ENCODE measurements around the gene ZBTB7C.

Gene ZBTB7C

DNA sequence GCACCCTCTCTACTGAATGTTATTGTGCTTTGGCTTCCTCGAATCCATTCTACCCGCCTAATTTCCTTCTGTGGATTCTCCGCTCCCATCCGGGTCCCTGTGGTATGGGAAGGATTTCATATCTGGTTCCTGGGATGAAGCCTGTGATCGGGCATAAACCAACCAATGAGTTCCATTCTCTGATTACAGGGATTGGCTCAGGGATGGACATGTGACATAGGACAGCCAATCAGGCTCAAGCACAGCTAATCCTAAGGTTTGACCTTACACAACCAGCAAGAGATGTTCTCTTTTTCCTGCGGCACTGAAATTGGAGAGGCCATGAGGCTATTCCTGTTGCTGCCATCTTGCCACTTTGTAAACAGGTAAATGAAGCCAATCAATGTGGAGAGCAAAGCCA is 310.6 kb downstream of the ZBTB7C start:
- DNase-seq = no peak

DNA sequence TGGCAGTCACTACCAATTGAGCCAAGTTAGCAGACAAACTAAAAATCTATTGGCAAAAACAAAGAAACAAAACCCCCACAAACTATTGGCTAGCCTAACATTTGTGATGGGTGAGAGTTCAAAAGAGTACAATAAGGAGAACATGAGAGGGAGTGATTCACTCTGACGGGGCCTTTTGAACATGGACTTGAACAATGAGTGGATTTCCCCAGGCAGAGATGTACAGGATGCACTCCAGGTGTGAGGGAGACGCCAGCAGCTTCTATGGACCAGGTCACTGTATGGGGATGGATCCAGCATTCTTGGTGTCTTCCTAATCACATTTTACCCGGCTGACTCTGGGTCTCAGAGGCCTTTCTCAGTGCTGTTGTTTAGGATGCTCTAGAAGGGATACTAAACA is 311.2 kb downstream of the ZBTB7C start:
- no peak for DNase-seq

DNA sequence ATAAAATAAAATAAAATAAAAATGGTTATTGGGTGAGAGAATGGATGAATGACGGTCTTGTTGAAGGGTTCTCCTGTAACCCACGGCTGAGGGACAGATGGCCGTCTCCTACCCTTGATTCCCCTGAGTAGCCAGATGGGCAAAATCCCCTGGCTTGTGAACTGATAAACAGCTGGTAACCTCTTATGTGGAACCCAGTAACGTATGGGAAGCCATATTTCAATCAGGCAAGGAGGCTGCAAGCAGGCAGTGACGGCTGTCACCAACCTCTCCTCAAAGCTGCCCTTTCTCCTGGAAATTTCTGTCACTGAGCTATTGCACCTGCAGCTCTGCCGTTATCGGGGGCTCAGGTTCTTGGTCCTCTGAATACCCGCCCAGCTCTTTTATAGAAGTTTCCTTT is 313.5 kb downstream of the ZBTB7C start:
- no peak for DNase-seq

DNA sequence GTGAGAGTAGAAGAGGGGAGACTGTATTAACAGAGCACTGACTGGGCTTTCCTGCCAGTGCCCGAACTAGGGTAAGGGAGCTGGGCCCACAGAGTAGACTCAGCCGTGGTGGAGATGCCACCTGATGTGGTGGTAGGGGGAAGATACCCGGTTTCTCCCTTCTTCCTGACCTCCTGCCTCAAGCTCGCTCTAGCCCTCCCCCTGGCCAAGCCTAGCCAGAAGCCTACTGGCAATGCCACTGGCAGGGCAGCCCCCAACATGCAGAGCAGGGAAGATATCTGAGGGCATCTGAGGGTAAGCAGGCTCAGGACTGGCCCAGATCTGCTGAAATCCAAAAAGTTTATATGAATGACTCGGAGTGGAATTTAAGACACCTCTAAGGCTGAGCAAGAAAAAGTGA is 316.1 kb downstream of the ZBTB7C start:
- DNase-seq = no peak

DNA sequence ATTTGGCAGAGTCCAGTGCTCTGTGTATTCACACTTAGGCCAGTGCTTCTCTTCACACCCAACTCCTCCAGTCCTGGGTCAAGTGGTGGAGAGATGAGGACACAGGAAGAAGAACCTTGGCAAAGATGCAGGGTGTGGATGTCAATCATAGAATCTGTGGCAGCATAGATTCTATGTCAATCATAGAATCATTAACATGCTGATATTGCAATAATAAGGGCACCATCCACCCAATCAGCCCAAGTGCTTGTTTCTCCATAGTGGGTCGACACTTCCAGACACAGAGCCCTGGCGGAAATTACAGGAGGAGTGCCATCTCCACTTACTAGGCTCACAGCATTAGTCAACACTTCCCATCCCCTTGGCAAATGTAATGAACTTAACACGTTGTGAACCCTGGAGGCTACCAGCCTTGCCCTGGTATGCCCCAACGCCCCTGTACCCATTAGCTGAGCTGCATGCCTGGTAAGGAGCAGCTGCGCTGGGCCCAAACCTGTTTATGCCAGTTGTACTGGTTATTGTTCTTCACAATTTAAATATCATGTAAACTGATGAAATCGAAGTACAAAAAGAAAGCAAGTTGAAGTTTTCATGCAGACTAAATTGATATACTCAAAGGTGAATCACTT is 317.2 kb downstream of the ZBTB7C start:
- DNase-seq = no peak

DNA sequence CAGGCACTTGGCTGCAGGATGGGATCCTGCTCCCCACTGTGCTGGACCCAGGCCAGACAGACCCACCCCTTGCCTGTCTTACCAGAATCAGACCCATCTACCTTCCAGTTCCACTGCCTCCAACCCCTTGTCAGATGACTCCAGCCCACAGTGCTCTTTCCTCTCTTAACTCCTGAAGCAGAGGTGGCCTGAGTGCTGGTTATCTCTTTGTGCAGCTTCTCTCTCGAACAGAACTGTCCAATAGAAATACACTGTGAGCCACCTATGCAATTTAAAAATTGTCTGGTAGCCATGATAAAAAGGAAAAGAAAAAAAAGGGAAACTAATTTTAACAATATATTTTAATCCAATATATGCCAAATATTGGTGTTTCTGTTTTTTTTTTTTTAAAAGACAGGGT is 318.5 kb downstream of the ZBTB7C start:
- no peak for DNase-seq

DNA sequence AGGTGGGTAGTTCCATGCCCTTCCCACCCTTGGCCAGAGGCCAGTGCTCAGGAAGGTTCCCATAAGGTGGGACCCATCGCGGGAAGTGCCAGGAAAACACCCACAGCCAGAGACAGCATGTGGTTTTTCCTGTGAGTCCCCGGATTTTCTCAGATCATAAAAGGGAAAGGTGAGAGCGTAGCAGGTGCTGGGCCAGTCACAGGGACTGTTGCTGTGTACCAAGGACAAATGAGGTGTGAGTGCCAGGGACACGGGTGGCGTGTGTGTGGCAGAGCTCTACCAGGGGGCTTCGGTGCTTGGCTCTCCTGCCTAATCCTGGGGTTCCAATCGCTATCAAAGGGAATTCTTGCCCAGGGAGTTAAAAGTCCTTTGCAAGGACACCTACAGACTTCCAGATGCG is 319.2 kb downstream of the ZBTB7C start:
- no peak for DNase-seq

DNA sequence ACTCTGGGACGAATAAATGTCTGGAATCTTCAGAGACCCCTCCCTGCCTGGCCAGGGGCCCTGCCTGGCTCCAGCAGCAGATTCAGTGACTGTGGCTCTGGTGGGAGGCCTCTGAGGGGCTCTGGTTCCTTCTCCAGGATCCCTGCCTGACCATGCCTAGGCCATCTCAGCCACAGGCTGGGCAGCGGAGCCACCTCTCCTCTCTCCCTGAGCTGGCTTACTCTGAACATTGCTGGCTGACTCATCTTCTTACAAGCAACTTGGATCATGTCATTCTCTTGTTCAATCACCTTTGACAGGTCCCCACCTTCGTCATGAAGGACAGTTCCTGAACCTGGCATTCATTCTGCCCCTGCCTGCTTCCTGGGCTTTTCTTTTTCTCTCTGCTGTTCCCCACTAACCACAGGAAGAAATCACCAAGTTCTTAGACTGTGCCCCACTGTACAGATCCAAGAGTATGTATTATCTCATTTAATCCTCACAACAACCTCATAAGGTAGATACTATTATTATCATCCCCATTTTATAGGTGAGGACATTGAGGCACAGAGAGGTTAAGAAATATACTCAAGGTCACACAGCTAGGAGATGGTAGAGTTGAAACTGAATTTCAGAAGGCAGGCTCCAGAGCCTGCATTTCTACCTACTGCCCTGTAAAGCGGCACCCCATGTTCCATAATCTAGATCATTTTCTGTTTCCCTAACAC is 323.2 kb downstream of the ZBTB7C start:
- no peak for DNase-seq

DNA sequence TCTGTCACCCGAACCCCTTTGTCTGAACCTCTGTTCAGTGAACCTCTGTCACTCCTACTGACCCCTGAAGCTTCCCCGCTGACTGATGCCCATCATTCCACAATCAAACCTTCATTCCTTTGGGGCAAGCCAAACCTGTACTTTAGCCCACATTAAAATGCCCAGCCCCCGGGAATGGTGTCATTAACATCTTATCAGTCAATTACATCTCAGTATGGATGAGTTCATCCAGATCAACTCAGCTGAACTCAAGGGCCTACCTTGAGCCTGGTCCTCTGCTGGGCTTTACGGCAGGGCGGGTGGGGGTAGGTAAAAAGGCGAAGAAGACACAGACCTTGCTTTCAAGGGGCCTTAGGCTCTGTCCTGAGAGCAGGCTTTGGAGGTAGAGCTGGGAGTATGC is 324.3 kb downstream of the ZBTB7C start:
- DNase-seq = no peak

DNA sequence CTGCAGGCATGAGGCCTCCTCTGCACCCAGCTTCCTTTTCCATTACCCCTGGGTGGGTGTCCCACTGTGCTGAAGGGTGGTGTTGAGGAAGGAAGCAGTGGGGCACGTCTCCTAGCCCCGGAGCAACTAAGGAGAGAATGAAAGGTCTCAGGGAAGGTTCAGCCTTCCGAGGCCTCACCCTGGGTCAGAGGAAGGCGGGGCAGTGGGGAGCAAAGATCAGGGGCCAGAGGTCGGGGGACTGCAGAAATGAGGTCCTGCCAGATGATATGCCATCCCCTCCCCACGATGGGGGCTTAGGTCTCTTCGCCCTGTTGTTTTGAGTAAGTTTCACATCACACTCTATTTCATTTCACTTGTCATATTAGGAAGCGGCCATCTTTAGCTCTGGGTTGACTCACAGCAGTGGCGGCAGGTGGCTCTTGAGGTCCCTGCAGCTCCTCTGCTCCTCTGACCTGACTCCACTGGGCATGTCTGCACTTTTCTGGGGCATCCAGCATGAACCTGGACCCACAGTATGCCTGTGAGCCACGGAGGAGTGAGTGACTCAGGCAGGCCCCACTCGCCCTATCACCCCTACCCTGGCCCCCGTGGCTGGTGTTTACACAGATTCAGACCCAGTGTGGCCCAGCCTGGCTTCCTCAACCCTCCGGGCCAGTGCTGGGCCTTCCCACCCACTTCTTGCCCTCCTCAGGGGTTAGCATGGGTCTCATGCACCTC is 325.0 kb downstream of the ZBTB7C start:
- DNase-seq = no peak

DNA sequence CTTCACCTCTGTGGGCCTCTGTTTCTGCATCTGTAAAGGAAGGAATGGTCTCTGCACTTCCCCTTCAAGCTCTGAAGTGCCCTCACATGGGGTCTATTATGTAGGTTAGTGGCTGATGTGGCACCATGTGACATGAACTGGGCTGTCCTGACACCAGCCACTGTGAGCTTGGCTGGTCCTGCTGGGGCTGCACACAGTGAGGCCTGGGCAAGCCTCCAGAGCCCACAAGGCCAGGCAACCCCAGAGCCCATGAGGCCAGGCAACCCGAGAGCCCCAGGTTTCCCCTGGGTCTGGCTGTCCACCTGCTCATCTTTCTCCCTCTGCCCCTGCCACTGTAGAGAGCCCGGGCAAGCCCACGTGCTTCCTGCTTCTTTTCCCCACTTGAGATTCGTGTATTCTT is 328.6 kb downstream of the ZBTB7C start:
- peak in 7 of 51 donors; percentile 8 to 35 (median 20) for DNase-seq

DNA sequence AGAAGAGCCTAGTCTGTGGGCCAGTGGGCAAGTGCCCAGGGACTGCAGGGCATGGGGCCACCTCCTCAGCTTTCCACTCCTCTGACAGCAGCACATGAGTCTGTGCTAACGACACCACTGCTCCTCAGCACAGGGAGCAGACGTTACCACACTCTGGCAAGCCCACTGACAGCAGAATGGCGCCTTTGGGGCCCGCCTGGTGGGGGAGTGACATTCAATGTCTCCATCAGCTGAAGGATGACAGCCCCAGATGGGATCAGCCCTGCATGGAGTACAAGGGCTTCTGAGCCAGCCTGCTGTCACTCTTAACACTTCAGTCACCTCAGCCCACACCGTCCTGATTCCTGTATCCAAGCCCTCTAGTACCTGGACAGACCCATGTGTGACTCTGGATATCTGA is 329.3 kb downstream of the ZBTB7C start:
- no peak for DNase-seq

DNA sequence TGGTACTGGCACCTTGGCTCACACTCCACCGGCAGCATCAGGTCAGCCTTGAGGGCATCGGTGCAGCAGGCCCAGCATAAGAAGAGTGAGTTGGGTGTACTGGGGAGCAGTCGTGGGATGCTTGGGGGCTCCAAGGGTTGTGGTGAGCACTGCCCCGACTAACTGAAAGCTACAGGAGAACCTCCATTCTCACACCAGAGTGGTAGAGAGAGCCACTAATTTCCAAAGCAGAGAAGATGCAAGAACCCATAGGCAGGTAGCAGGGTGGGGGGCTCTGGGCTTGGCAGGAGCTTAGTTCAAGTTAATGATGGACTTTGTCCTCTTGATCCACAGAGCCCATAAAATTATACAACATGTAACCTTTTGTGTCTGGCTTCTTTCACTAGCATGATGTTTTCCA is 330.7 kb downstream of the ZBTB7C start:
- DNase-seq = no peak

DNA sequence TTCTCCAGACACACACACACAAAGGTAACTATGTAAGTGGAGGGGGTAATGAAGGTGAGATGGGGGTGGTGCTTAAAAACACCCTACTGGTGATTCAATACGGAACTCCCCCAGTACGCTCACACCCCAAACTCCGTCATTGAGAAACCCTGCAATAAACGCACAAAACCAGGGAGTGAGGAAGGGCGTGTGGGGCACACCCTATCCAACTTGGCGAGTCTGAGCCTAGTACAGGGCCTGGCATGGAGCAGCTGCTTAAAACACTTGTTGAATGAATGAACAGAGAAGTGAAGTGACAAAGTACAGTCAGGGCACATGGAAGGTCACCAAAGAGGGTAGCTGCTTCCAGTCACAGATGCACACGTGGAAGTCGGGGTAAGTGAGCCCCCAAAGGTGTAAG is 331.9 kb downstream of the ZBTB7C start:
- no peak for DNase-seq

DNA sequence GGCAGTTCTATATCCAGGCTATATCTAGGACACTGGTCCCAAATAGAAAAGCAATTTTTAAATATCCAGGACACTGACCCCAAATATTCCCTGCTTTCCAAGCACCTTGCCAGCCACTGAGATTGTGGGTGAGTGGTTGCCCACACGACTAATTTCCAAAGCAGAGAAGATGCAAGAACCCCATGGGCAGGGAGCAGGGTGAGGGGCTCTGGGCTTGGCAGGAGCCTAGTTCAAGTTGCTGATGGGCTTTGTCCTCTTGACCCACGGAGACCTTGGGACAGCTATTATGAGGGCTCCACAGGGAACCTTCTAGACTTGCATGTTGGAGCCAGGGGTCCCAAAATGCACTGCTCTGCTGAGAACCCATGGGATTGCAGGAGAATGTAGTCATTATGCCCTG is 332.7 kb downstream of the ZBTB7C start:
- no peak for DNase-seq

DNA sequence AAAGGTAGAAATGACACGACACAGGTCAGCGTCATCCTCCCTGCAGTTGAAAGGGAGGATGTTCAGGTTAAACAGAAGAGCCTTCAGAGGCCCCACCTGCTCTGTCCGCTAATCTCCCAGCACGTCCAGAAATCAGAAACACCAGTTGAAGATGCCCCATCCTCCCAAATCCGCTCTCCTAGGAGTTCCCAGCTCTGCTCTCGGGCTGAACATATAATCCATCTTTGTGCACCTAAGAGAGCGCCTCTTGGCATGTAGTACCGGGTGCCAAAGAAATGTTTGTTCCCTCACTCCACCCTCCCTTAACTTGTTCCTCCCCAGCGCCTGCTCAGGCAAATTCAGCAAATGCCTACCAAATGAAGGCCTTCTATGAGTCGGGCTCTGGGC is 333.5 kb downstream of the ZBTB7C start:
- DNase-seq = no peak

DNA sequence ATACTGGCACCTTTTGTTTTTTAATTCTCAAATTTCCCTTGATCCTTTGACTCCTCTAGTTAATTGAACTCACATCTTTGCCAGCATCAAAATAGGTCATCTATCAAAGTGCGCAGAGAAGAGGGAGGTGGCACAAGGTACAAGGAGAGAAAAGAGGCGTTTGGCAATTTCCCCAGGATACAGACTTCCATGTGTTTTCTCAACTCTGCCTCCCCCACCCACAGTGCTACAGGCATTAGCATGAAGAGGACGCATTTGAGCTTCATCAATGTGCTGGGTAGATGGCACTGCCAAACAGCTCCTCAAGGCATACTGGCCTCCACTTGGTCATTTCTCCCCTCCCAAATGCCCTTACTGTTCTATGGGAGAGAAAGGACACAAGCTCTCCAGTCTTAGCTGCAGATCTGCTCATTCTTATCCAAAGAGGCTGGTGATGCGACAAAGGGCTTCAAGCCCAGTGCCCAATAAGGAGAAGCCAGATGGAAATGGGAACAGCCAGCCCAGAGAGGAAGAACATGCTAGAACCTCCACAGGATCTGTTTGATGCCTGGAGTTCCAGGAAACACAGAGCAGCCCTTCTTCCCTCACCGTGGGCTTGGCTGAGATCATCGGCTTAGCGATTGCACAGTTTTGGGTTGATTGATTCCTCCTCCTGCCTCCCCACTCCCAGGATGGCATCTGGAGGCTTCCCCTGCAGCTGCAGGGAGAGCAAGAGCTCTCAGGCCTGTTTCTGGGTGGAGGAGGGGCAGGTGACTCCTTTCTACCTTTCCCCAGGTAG is 334.1 kb downstream of the ZBTB7C start:
- DNase-seq = peak in 1 of 51 donors; percentile 6

DNA sequence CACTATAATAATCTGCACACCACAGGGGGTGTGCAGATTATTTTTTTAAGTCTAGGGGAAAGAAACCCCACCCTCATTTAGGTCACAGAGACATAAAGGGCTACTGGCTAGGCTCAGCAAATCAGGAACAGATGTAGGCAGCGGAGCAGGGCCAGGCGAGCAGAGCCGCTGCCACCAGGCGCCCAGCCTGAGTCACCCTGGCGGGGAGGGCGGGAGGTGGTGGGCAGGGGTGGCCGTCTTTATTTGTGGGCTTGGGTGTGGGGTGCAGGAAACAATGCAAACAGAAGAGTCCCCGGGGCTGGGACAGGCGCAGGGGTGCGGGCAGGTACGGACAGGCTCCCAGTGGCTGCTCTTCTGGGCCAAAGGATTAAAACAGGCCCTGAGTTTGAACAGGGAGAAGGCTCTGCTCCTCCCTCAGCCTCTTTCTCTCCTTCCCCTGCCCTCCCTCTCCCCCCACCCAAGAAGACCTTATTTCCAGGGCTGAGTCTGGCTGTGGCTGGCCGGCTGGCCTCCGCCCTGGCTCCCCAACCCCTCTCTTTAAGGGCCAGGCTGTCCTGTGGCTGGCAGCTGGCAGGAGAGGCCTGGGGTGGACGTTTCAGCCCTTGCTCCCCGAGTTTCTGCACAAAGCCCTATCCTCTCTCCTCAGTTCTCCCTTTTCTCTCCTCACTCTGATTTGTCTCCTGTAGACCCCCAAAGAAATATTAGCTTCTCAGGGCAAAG is 335.8 kb downstream of the ZBTB7C start:
- no peak for DNase-seq

DNA sequence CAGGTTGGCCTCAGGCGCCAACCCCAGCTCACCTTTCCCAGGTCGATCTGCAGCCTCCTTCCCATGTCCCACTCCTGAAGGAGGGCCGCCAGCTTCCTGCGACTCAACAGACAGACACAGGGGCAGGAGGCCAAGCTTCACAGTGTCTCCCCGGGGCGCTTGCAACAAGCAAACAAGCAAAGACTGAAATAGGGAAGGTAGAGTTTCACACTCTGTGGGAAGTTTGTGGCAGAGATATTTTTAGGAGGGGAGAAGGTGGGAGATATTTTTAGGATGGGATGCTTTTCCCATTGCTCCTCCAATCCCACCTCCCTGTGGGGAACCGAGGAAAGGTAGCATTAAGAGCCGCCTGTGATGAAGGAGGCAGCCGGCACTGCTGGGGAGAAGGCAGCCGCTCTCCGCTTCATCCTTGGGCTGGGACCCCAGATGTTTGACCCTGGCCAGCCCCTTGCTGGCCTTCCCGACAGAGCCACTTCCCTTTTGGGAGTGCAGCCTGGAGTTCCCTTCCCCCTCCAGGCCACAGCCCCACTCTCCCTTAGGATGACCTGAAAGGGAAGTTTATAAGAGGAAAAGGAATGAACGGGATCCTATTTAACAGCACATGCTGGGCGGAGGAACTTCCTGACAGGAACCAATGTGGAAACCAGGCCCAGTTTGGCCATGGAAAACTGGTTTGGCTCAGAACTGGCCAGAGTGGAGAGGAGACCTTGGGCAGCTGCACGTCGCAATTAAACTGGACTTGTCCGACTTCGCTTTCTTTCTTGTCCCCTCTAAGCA is 336.6 kb downstream of the ZBTB7C start:
- DNase-seq = no peak

DNA sequence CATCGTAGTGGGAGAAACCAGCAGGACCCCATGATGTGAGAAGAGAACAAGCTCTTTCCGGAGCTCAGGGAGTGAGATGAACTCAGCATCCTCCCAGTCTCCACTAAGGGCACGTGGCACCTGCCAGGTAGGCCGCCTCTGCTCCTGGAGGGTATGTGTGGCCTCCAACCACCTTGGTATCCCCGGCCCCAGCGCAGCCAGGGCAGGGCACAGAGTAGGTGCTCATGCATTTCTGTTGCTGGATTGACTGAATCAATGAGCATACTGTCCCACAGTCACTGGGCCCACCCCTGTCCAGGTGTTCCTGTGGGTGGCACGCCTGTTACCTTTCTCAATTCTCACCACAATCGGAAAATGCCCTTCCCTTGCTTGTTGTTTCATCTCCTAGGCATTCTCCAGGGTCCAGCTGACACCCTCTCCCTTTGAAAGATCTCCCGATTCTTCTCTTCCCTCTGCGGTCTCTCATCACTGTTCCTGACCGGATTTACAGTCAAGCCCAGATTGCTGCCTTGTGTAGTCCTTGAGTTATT is 340.2 kb downstream of the ZBTB7C start:
- no peak for DNase-seq
